ENCODE measurements around the gene OR4N5. TPM values are rescaled to one million over a fixed set of nuclear protein-coding genes. Genes with fewer than 3 reads are reported as not detected.

OR4N5 gene
- total and polyA plus RNA-seq, 4 donors = not detected

DNA sequence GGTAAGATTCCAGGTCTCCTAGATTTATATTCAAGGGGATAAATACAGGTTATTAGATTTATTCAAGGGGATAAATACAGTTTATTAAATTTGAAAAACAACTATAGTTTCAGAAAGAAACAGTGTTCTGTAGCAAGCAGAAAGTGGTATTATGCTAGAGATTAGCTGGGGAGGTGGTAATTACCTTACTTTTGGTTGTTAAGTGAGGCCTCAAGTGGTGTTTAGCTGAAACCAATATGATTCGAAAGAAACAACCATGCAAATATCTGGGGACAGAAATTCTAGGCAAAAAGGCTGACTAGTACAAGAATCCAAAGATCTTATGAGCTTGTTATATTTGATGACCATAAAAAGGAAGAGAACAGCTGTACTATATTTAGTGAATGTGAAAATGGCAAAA lies 6.2 kb downstream of the OR4N5 start:
- H3K27ac ChIP-seq (ENCODE audit: low read depth in 1 of 2, low read length in 2 of 2) = no peak overlapping the region

DNA sequence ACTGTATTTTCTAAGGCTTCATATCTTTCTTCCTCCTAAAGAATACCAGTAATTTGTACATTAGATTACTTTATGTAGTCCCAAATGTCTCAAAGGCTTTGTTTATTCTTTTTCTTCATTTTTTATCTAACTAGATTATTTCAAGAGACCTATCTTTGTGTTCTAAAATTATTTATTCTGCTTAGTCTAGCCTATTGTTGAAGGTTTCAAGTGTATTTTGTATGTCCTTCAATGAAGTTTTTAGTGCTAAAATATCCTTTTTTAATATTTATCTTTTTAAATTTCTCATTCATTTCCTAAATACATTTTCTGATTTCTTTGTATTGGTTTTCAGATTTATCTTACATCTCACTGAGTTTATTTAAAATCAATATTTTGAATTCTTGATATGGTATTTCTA lies 25.8 kb downstream of the OR4N5 start:
- Histone ChIP-seq H3K9ac (ENCODE audit: low read depth in 1 of 2, low read length in 2 of 2) (no peak overlapping the region), H3K27ac (ENCODE audit: low read depth in 1 of 2, low read length in 2 of 2) (no peak overlapping the region), H3K9me3 (ENCODE audit: control insufficient read depth in 4 of 4, low read length in 3 of 4) (peaks cover 0 to 8% (median 4%) of the 10 kb centered on the region in 4 donors), H3K4me1 (ENCODE audit: control insufficient read depth in 4 of 4, insufficient read depth in 4 of 4, low read length in 3 of 4) (no peaks in the 10 kb centered on the region), H3K27me3 (ENCODE audit: control insufficient read depth in 4 of 4, insufficient read depth in 4 of 4, low read length in 3 of 4) (no peaks in the 10 kb centered on the region), H3K36me3 (ENCODE audit: control insufficient read depth in 4 of 4, insufficient read depth in 3 of 4, low read depth in 1 of 4, low read length in 3 of 4) (no peaks in the 10 kb centered on the region), H3K4me3 (ENCODE audit: low read depth in 1 of 3, low read length in 3 of 3) (no peak overlapping the region)
- DNase-seq (ENCODE audit: low spot score) = no peak
- TF ChIP-seq EGR1 (IDR thresholded peaks at IDR 0.05; ENCODE audit: low read depth in 2 of 2) = no peak
- no peak for TF ChIP-seq TAF1 (conservative IDR thresholded peaks at IDR 0.05)
- TF ChIP-seq RAD21 (IDR thresholded peaks at IDR 0.05) = no peak
- TF ChIP-seq, protein P1, sequence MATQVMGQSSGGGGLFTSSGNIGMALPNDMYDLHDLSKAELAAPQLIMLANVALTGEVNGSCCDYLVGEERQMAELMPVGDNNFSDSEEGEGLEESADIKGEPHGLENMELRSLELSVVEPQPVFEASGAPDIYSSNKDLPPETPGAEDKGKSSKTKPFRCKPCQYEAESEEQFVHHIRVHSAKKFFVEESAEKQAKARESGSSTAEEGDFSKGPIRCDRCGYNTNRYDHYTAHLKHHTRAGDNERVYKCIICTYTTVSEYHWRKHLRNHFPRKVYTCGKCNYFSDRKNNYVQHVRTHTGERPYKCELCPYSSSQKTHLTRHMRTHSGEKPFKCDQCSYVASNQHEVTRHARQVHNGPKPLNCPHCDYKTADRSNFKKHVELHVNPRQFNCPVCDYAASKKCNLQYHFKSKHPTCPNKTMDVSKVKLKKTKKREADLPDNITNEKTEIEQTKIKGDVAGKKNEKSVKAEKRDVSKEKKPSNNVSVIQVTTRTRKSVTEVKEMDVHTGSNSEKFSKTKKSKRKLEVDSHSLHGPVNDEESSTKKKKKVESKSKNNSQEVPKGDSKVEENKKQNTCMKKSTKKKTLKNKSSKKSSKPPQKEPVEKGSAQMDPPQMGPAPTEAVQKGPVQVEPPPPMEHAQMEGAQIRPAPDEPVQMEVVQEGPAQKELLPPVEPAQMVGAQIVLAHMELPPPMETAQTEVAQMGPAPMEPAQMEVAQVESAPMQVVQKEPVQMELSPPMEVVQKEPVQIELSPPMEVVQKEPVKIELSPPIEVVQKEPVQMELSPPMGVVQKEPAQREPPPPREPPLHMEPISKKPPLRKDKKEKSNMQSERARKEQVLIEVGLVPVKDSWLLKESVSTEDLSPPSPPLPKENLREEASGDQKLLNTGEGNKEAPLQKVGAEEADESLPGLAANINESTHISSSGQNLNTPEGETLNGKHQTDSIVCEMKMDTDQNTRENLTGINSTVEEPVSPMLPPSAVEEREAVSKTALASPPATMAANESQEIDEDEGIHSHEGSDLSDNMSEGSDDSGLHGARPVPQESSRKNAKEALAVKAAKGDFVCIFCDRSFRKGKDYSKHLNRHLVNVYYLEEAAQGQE (IDR thresholded peaks at IDR 0.05) = no peak
- TF ChIP-seq, protein P2, sequence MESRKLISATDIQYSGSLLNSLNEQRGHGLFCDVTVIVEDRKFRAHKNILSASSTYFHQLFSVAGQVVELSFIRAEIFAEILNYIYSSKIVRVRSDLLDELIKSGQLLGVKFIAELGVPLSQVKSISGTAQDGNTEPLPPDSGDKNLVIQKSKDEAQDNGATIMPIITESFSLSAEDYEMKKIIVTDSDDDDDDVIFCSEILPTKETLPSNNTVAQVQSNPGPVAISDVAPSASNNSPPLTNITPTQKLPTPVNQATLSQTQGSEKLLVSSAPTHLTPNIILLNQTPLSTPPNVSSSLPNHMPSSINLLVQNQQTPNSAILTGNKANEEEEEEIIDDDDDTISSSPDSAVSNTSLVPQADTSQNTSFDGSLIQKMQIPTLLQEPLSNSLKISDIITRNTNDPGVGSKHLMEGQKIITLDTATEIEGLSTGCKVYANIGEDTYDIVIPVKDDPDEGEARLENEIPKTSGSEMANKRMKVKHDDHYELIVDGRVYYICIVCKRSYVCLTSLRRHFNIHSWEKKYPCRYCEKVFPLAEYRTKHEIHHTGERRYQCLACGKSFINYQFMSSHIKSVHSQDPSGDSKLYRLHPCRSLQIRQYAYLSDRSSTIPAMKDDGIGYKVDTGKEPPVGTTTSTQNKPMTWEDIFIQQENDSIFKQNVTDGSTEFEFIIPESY (IDR thresholded peaks at IDR 0.05) = no peak

More for the DNA sequence above, 6.2 kb downstream of the OR4N5 start:
- Histone ChIP-seq H3K9ac (ENCODE audit: low read depth in 1 of 2, low read length in 2 of 2) (no peak overlapping the region), H3K27me3 (ENCODE audit: control insufficient read depth in 4 of 4, insufficient read depth in 4 of 4, low read length in 3 of 4) (peaks cover 0 to 4% (median 0%) of the 10 kb centered on the region in 4 donors), H3K9me3 (ENCODE audit: control insufficient read depth in 4 of 4, low read length in 3 of 4) (no peaks in the 10 kb centered on the region), H3K36me3 (ENCODE audit: control insufficient read depth in 4 of 4, insufficient read depth in 3 of 4, low read depth in 1 of 4, low read length in 3 of 4) (no peaks in the 10 kb centered on the region), H3K4me1 (ENCODE audit: control insufficient read depth in 4 of 4, insufficient read depth in 4 of 4, low read length in 3 of 4) (no peaks in the 10 kb centered on the region), H3K4me3 (ENCODE audit: low read depth in 1 of 3, low read length in 3 of 3) (no peak overlapping the region)
- TF ChIP-seq EGR1 (IDR thresholded peaks at IDR 0.05; ENCODE audit: low read depth in 2 of 2) (no peak), TAF1 (conservative IDR thresholded peaks at IDR 0.05) (no peak), NR2F2 (IDR thresholded peaks at IDR 0.05) (no peak), FOXA1 (IDR thresholded peaks at IDR 0.05) (no peak), HNF4G (IDR thresholded peaks at IDR 0.05) (no peak), FOXA2 (IDR thresholded peaks at IDR 0.05) (no peak), YY1 (IDR thresholded peaks at IDR 0.05) (no peak), RAD21 (IDR thresholded peaks at IDR 0.05) (no peak), SP1 (IDR thresholded peaks at IDR 0.05) (no peak), GABPA (IDR thresholded peaks at IDR 0.05 in 1 of 2, conservative IDR thresholded peaks at IDR 0.05 in 1 of 2) (no peak), HNF4A (conservative IDR thresholded peaks at IDR 0.05) (no peak), RXRA (IDR thresholded peaks at IDR 0.05) (no peak), JUND (IDR thresholded peaks at IDR 0.05) (no peak)
- TF ChIP-seq, protein P3, sequence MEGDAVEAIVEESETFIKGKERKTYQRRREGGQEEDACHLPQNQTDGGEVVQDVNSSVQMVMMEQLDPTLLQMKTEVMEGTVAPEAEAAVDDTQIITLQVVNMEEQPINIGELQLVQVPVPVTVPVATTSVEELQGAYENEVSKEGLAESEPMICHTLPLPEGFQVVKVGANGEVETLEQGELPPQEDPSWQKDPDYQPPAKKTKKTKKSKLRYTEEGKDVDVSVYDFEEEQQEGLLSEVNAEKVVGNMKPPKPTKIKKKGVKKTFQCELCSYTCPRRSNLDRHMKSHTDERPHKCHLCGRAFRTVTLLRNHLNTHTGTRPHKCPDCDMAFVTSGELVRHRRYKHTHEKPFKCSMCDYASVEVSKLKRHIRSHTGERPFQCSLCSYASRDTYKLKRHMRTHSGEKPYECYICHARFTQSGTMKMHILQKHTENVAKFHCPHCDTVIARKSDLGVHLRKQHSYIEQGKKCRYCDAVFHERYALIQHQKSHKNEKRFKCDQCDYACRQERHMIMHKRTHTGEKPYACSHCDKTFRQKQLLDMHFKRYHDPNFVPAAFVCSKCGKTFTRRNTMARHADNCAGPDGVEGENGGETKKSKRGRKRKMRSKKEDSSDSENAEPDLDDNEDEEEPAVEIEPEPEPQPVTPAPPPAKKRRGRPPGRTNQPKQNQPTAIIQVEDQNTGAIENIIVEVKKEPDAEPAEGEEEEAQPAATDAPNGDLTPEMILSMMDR (IDR thresholded peaks at IDR 0.05; ENCODE audit: low read depth, low read length, missing input control) = no peak
- TF ChIP-seq, protein P4, sequence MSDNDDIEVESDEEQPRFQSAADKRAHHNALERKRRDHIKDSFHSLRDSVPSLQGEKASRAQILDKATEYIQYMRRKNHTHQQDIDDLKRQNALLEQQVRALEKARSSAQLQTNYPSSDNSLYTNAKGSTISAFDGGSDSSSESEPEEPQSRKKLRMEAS (IDR thresholded peaks at IDR 0.05) = no peak
- TF ChIP-seq, protein P5, sequence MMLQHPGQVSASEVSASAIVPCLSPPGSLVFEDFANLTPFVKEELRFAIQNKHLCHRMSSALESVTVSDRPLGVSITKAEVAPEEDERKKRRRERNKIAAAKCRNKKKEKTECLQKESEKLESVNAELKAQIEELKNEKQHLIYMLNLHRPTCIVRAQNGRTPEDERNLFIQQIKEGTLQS (IDR thresholded peaks at IDR 0.05) = no peak
- TF ChIP-seq, protein P1 (IDR thresholded peaks at IDR 0.05) = no peak
- TF ChIP-seq, protein P2 (IDR thresholded peaks at IDR 0.05) = no peak
- WGBS = 57% methylated on average over 1 of the region's 1 CpG
- no peak for DNase-seq (ENCODE audit: low spot score)

All from liver (tissue), 9 donors.